IPS-18c (cell line): Measurements from ENCODE around the gene SSRP1.

Source experiments
- H3K4me3 ChIP-seq: 2 replicates; pipeline ENCODE4 v1.7.0; 2013; ENCODE audit warnings: low read depth, mild to moderate bottlenecking, low read length, moderate library complexity; ENCODE audit not compliant: insufficient read depth
- H3K9me3 ChIP-seq: one replicate; pipeline ENCODE4 v1.6.1; 2013; ENCODE audit warnings: mild to moderate bottlenecking, low read length, moderate library complexity; ENCODE audit not compliant: control insufficient read depth, insufficient read depth

SSRP1 gene

DNA sequence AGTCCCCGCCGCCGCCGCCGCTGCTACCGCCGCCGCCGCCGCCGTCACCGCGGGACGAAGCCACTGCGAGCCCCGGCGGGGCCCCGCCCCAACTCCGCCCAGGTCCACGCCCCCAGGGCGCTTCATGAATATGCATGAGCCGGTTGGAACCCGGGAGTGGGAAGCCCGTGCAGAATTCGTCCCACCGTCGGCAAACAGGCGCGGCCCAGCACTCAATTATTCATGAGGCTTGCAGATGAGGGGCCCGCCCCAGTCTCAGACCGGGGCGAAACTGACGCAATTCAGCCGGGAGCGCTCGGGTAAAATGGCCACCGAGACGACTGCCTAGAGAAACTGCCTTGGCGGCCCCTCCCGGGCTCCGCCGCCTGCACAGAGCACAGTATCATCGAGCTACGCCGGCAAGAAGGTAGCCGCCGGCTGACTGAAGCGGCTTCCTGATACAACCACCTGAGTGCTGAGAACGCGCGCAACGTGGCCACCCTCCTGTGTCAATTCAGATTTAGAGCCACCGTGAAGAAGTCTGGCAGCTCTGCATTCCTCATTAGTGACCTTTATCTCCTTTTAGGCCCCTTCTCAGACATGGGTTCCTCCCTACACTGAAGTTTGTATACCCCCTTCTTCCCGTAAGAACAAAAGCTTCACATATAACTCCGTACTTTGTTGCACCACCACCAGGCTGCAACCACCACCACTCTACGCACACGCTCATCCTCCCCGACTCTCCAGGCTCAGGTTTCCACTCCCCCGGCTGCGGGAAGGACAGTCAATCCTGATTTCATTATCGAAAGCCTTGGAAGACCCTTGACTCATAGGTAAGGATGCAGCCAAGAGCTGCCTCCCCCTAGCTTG lies 10.6 kb downstream of the SSRP1 start, which contains the start of gene TNKS1BP1:
Gene TNKS1BP1, minus strand, starts transcription at position 67 of the 849 bp plus-strand sequence. CDS start 3,067 bp downstream, outside the sequence.
- H3K9me3 ChIP-seq: no peaks in the 10 kb centered on the region
- peak within 1 kb of the TSS; percentile 78 for H3K4me3 ChIP-seq

DNA sequence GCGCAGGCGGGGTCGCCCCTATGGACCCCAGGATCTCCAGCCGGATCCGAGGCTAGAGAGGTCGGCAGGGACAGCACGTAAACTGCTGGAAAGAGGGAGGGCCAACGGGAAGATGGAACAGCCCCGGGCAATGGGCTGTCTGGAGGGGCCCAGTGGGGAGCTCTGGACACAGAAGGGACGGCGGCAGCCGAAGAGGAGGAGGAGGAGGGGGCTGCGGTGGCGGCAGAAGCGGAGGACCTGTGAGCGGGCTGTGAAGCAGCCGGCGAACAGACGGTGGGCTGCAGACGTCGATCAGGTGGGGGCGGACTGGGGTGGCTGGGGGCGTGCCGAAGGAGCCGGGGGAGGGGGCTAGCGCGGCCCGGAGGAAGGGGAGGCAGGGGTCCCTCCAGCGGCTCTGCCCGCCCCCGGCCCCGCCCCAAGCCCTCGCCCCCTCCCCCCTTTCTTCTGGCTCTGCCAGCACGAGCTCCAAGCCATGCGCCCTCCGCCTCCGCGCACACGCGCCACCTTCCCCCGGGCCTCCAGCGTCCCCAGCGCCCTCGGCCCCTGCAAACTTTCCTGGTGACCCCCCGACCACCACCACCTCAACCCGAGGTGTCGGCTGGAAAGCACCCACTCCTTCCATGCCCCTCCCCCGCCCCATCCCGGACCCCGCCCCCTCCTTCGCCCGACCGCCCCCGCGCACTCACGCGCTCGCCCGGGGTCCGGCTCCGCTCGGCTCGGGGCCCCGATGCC lies 11.4 kb downstream of the SSRP1 start:
- Histone ChIP-seq H3K4me3 (peak overlapping the region; percentile 78), H3K9me3 (no peaks in the 10 kb centered on the region)

DNA sequence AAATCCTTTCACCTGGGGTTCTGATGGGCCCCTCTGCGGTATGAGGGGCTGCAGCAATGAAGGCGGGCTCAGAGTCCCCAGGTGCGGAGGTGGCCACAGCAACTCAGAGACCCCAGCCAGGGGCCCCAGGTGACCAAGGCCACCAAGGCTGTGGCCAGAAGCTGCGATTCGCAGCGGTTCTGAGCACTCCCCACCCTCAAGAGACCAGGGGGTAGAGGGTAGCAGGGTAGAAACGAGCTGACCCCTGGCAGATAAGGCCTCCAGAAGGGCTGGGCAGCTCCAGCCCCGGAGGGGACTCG lies 11.9 kb downstream of the SSRP1 start:
- Histone ChIP-seq H3K9me3 (no peaks in the 10 kb centered on the region), H3K4me3 (peak overlapping the region; percentile 78)

DNA sequence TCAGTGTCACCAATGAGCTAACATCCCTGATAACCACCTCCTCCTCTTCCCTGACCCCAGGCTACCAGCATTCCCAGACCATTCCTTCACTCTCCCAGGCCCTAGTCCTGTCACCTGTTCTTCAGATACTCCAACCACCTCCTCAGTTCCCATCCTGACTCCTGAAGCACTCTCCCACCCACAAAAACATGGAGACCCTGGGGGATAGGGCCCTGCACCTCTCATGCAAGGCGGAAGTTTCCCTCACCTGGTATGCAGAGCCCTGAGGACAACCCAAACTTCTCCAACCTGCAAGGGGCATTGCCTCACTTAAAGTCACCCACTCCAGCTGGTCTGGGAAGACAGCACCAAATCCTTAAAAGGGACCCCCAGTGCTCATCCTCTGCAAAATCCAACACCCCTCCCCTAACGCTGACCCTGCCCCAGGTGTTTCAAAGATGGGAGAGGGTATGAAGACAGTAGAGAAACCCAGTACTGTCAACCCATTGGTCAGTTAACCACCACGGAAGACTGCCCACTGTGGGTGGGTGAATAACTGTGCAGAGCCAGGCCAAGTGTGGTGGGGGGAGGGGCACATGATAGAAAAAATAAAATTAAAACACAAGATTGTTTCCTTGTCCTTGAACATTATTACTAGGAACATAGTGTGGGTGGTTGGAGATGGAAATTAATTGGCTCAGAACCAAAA lies 12.4 kb downstream of the SSRP1 start:
- Histone ChIP-seq H3K9me3 (no peaks in the 10 kb centered on the region), H3K4me3 (peak overlapping the region; percentile 78)

DNA sequence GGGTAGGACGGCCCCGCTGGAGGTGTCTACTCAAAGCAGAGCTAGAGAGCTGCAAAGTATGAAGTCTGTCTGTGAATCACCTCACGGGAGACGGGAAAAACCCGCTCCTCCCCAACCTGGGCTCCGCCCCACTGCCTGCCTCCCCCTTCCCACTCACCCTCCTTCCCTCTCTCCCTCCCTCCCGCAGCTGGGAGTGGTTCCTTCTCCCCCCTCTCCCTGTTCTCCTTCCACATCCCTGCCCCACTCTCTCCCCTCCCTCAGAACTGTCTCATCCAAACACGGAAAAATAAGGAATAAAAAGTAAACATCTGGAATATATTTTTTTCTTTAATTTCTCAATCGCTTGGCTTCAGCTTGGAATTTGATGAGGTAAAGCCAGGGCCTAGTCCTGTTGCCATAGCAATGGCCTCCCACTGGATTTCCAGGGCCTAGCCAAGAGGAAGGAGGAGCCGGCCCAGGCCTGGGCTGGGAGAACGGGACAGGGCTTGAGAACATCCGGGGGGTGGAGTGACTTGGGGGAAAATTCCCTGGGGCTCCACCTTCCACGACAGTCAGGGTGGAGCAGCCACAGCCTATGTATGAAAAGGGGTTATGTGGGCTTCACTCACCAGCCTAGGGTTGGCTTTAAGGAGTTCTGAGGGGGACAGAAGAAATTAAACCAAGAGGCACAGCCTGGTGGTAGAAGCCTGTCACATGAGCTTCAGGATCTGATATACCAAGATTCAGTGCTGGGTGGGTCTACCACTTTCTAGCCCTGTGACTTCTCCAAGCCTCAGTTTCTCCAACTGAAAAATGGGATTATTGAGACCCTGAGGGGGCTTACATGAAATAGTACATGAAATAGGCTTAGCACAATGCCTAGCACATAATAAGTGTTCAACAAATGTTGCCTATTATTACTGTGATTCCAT lies 13.2 kb downstream of the SSRP1 start:
- H3K4me3 ChIP-seq: 0 out of 2 replicates have a peak overlapping the region, but pooled peaks have one; percentile 78

DNA sequence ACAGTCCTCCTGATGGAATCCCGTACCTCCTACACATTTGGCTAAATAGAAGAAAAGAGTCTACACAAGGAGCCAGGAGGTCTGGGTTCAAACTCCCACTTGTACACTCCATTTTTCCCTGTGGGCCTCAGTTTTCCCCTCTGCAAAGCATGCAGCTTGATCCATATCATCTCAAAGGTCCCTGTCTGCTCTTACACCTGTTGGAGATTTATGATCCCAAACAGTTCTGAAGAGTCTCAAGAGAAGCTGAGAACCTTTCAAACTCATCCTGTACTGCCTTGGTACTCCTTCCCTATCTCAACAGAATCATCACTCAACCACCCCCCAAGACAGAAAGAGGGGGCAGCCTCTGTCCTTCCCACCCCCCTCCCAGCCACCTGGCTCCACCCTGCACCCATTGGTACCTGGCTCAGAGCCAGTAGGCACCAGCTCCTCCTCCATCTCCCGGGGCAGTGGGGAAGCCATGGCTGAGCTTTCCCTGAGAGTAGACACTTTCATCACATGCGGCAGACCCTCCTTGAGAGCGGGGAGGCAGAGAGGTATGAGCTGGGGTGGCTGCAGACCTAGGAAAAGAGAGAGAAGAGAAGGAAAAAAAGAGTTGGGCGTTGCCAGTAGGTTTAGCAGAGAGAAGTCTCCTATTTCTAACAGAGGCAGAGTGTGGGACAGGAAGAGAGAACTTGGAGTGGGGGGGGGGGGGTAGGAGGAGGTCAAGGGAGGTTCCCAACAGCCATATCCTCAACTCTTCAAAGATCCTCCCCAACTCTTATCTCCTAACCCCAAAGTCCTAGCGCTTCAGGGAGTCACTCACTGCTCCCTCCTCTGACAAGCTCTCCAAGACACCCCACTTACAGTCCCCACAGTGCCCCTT lies 14.1 kb downstream of the SSRP1 start:
- H3K4me3 ChIP-seq: no peak overlapping the region
- H3K9me3 ChIP-seq: no peaks in the 10 kb centered on the region

More for the DNA sequence above, 13.2 kb downstream of the SSRP1 start:
- no peaks in the 10 kb centered on the region for H3K9me3 ChIP-seq

DNA sequence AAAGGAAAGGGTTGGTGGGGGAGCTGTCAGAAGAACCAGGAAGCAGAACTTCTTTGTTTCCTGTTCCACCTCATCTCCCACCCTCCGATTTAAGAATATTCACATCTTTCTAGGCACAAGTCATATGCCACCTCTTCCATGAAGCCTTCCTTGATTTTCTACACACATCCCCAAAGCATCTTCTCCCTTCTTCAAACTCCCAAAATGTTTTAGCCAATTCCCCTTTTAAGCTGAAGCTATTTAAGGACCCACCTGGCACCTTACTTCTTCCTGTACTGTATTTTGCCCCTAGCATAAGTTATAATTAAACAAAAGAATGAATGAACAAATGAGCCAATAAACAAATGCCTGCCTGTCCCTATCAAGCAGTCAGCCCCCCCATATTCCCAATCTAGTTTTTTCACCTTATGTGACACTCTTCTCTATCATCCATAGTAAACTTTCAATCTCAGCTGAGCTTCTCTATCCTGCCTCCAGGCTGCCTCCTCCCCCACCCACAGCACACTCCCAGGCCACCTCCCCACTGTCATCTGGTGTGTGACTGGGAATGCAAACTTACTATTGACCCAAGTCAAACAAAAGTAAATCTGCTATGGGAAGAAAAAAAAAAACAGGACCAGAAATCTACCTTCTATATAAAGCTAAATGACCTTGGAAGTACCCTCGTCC lies 14.8 kb downstream of the SSRP1 start:
- no peak overlapping the region for H3K4me3 ChIP-seq

GRCh38 chr11:57320067-57320718 lies 15.5 kb downstream of the SSRP1 start:
- Histone ChIP-seq H3K4me3 (no peak overlapping the region), H3K9me3 (no peaks in the 10 kb centered on the region)

More for the DNA sequence above, 14.8 kb downstream of the SSRP1 start:
- no peaks in the 10 kb centered on the region for H3K9me3 ChIP-seq

- H3K9me3 ChIP-seq: peaks cover 2% of the 10 kb centered on the region
- no peak overlapping the region for H3K4me3 ChIP-seq
Observed at GRCh38 chr11:57318178-57318577, 17.5 kb downstream of the SSRP1 start.

GRCh38 chr11:57316017-57316416 lies 19.7 kb downstream of the SSRP1 start:
- Histone ChIP-seq H3K4me3 (no peak overlapping the region), H3K9me3 (peaks cover 2% of the 10 kb centered on the region)

- no peak overlapping the region for H3K4me3 ChIP-seq
Observed at GRCh38 chr11:57315491-57315890, 20.2 kb downstream of the SSRP1 start.

GRCh38 chr11:57314221-57314973 lies 21.3 kb downstream of the SSRP1 start:
- Histone ChIP-seq H3K9me3 (peaks cover 2% of the 10 kb centered on the region), H3K4me3 (no peak overlapping the region)

More at GRCh38 chr11:57315491-57315890, 20.2 kb downstream of the SSRP1 start:
- peaks cover 2% of the 10 kb centered on the region for H3K9me3 ChIP-seq

DNA sequence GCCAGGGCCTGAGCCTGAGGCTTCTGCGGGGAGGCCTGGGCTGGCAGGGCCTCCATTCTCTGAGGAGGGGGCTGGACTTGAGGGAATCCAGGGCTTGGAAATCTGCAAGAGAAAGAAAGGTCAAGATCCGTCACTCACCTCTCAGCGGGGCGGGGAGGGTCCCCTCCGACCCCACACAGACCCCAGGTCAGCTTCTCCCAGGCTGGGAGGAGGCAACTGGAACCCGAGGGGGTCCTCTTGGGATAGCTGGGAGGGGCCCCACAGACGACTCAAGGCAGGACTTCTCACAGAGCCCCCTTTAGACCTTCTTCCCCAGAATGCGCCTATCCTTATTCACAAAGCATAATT lies 21.9 kb downstream of the SSRP1 start:
- Histone ChIP-seq H3K9me3 (peaks cover 2% of the 10 kb centered on the region), H3K4me3 (no peak overlapping the region)

GRCh38 chr11:57313071-57313787 lies 22.5 kb downstream of the SSRP1 start:
- Histone ChIP-seq H3K9me3 (peaks cover 2% of the 10 kb centered on the region), H3K4me3 (no peak overlapping the region)
